ENCODE measurements around the gene EPS8L2.

- TF ChIP-seq CTCF (conservative IDR thresholded peaks at IDR 0.05; ENCODE audit: low read depth, low read length), result no peak
- no peak for TF ChIP-seq EZH2 (IDR thresholded peaks at IDR 0.05; ENCODE audit: borderline replicate concordance, low read depth, low read length, poor library complexity, severe bottlenecking)
Measured at GRCh38 chr11:766936-767210, 60.8 kb downstream of the EPS8L2 start.

Measured in A673 (cell line).